HepG2 (cell line): ENCODE measurements around the gene LIF. TPM values are rescaled to one million over a fixed set of nuclear protein-coding genes. Genes with fewer than 3 reads are reported as not detected.
A peak's percentile ranks its signal among the peaks of the same experiment; 100 is the strongest.

ENCODE experiments used
- AGO2 ChIP-seq: fragments of 200-400 bp; formaldehyde crosslinking; optimal IDR thresholded peaks from 2 replicates; pipeline ENCODE3; 2017; ENCODE audit warnings: mild to moderate bottlenecking, low read depth, low read length, moderate library complexity
- AKAP8 ChIP-seq: sonication (generic); formaldehyde crosslinking; IDR thresholded peaks from 2 replicates; pipeline ENCODE4 v1.5.1; 2020; ENCODE audit warnings: mild to moderate bottlenecking, missing genetic modification reagents
- ATF7-NPFF ChIP-seq: sonication (generic); formaldehyde crosslinking; IDR thresholded peaks from 2 replicates; pipeline ENCODE4 v1.8.1; 2023; ENCODE audit warnings: mild to moderate bottlenecking, low read depth, missing genetic modification reagents, moderate library complexity
- BRCA1 ChIP-seq: sonication (generic); formaldehyde crosslinking; IDR thresholded peaks from 2 replicates; pipeline ENCODE4 v1.4.0; 2020; ENCODE audit warnings: missing genetic modification reagents
- CHD2 ChIP-seq: IDR thresholded peaks from 2 replicates; pipeline ENCODE4 v1.6.1; 2011; ENCODE audit warnings: low read depth, low read length, improper control_type of control experiment
- GATAD2A ChIP-seq: IDR thresholded peaks from 2 replicates; pipeline ENCODE4 v1.6.1; 2016
- LRRFIP1 ChIP-seq: sonication (generic); formaldehyde crosslinking; conservative IDR thresholded peaks from 2 replicates; pipeline ENCODE4 v1.4.0; 2020; ENCODE audit warnings: missing genetic modification reagents
- MAZ ChIP-seq, 2 experiments: sonication (generic) in 1 of 2; formaldehyde crosslinking in 1 of 2; IDR thresholded peaks; 2 replicates each; pipeline versions ENCODE4 v1.5.0 to v1.6.1; 2012 to 2020; ENCODE audit warnings: low read depth in 2 of 2, mild to moderate bottlenecking in 2 of 2, borderline replicate concordance in 1 of 2, improper control_type of control experiment in 1 of 2, low read length in 1 of 2, missing genetic modification reagents in 1 of 2, moderate library complexity in 1 of 2
- SOX13 ChIP-seq, 3 experiments: fragments of 450-650 bp in 1 of 3; sonication (generic) in 1 of 3; formaldehyde crosslinking in 1 of 3; IDR thresholded peaks in 2 of 3; conservative IDR thresholded peaks in 1 of 3; 2 replicates each; pipeline versions ENCODE4 v1.5.0 to v1.6.1; 2016 to 2020; ENCODE audit warnings: antibody characterized with exemption in 1 of 3, mild to moderate bottlenecking in 1 of 3, missing compliant biosample characterization in 1 of 3, missing genetic modification reagents in 1 of 3, moderate library complexity in 1 of 3
- SOX5 ChIP-seq: IDR thresholded peaks from 2 replicates; pipeline ENCODE4 v1.6.1; 2016; ENCODE audit warnings: borderline replicate concordance
- SRY ChIP-seq: sonication (generic); formaldehyde crosslinking; IDR thresholded peaks from 2 replicates; pipeline ENCODE4 v1.8.0; 2022; ENCODE audit warnings: mild to moderate bottlenecking, missing genetic modification reagents
- TBX2 ChIP-seq: sonication (generic); formaldehyde crosslinking; IDR thresholded peaks from 2 replicates; pipeline ENCODE4 v1.5.0; 2020; ENCODE audit warnings: missing genetic modification reagents, mild to moderate bottlenecking, borderline replicate concordance
- THAP11 ChIP-seq: IDR thresholded peaks from 2 replicates; pipeline ENCODE4 v1.6.1; 2016; ENCODE audit warnings: missing biosample characterization, missing genetic modification reagents
- ZFY ChIP-seq: sonication (generic); formaldehyde crosslinking; IDR thresholded peaks from 2 replicates; pipeline ENCODE4 v1.4.0; 2020; ENCODE audit warnings: missing genetic modification reagents
- ZNF235 ChIP-seq: sonication (generic); formaldehyde crosslinking; IDR thresholded peaks from 2 replicates; pipeline ENCODE4 v1.8.1; 2023; ENCODE audit warnings: mild to moderate bottlenecking, missing genetic modification reagents, borderline replicate concordance
- ZNF782 ChIP-seq: sonication (generic); formaldehyde crosslinking; IDR thresholded peaks from 2 replicates; pipeline ENCODE4 v1.4.0; 2020; ENCODE audit warnings: missing genetic modification reagents, mild to moderate bottlenecking, borderline replicate concordance
- polyA plus RNA-seq, 8 experiments: library from polyadenylated mRNA; depleted of rRNA in 3 of 8; stranded (reverse) in 7 of 8; unstranded in 1 of 8; fragments of >200 nt; fragmentation: Illumina TruSeq in 4 of 8; extraction: Trizol in 4 of 8; gene quantifications; 2 replicates each; pipeline versions ENCODE4 v1.2.1 to v1.2.3, GENCODE V29; 2011 to 2016; ENCODE audit warnings: low read depth in 4 of 8, missing spikeins in 1 of 8, mixed read lengths in 1 of 8; ENCODE audit not compliant: insufficient read depth in 1 of 8
- total RNA-seq, 5 experiments: library from RNA; depleted of rRNA; stranded (reverse); fragments of >200 nt; fragmentation: Illumina TruSeq; extraction: Trizol; gene quantifications; 2 replicates each; pipeline ENCODE4 v1.2.3, GENCODE V29; 2016; ENCODE audit warnings: low read depth in 1 of 5
- TF ChIP-seq, protein P1 (sequence below): sonication (generic); formaldehyde crosslinking; IDR thresholded peaks from 2 replicates; pipeline ENCODE4 v1.5.0; 2020; ENCODE audit warnings: mild to moderate bottlenecking, missing genetic modification reagents, moderate library complexity
- TF ChIP-seq, protein P2 (sequence below): sonication (generic); formaldehyde crosslinking; IDR thresholded peaks from 2 replicates; pipeline ENCODE4 v1.4.0; 2020; ENCODE audit warnings: missing genetic modification reagents, borderline replicate concordance
- TF ChIP-seq, protein P3 (sequence below): sonication (generic); formaldehyde crosslinking; IDR thresholded peaks from 2 replicates; pipeline ENCODE4 v1.4.0; 2020; ENCODE audit warnings: mild to moderate bottlenecking, low read depth, missing genetic modification reagents

LIF gene
- total and polyA plus RNA-seq, 2 of the 13 experiments (the other 11 are each of a cell fraction or from before 2014, with no cell fraction given): 3.6 to 8.5 TPM

- TF ChIP-seq CHD2 (no peak), AGO2 (no peak), THAP11 (CRISPR knock-in tag) (0 out of 2 replicates have a peak, but pooled peaks have one; percentile 26), ATF7-NPFF (no peak), ZFY (CRISPR knock-in tag) (0 out of 2 replicates have a peak, but pooled peaks have one; percentile 8), TBX2 (CRISPR knock-in tag) (0 out of 2 replicates have a peak, but pooled peaks have one; percentile 43), SRY (no peak), GATAD2A (CRISPR knock-in tag) (0 out of 2 replicates have a peak, but pooled peaks have one; percentile 22), ZNF782 (CRISPR knock-in tag) (no peak), SOX5 (CRISPR knock-in tag) (peak; percentile 70; the same call in 1 of the 2 replicates), ZNF235 (CRISPR knock-in tag) (no peak), AKAP8 (CRISPR knock-in tag) (no peak), SOX13 (IDR thresholded peaks at IDR 0.05) (no peak), SOX13 (CRISPR knock-in tag; conservative IDR thresholded peaks at IDR 0.05 in 1 of 2, IDR thresholded peaks at IDR 0.05 in 1 of 2) (peak in 1 of 2 experiments; percentile 79; a peak in 2 of 4 replicates), LRRFIP1 (no peak), MAZ (IDR thresholded peaks at IDR 0.05; ENCODE audit: borderline replicate concordance, low read depth, low read length) (no peak), MAZ (CRISPR knock-in tag; IDR thresholded peaks at IDR 0.05; ENCODE audit: low read depth) (peak; percentile 39; the same call in 1 of the 2 replicates), BRCA1 (CRISPR knock-in tag) (no peak)
- TF ChIP-seq, protein P1, sequence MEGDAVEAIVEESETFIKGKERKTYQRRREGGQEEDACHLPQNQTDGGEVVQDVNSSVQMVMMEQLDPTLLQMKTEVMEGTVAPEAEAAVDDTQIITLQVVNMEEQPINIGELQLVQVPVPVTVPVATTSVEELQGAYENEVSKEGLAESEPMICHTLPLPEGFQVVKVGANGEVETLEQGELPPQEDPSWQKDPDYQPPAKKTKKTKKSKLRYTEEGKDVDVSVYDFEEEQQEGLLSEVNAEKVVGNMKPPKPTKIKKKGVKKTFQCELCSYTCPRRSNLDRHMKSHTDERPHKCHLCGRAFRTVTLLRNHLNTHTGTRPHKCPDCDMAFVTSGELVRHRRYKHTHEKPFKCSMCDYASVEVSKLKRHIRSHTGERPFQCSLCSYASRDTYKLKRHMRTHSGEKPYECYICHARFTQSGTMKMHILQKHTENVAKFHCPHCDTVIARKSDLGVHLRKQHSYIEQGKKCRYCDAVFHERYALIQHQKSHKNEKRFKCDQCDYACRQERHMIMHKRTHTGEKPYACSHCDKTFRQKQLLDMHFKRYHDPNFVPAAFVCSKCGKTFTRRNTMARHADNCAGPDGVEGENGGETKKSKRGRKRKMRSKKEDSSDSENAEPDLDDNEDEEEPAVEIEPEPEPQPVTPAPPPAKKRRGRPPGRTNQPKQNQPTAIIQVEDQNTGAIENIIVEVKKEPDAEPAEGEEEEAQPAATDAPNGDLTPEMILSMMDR: 0 out of 2 replicates have a peak, but pooled peaks have one; percentile 11
- TF ChIP-seq, protein P2, sequence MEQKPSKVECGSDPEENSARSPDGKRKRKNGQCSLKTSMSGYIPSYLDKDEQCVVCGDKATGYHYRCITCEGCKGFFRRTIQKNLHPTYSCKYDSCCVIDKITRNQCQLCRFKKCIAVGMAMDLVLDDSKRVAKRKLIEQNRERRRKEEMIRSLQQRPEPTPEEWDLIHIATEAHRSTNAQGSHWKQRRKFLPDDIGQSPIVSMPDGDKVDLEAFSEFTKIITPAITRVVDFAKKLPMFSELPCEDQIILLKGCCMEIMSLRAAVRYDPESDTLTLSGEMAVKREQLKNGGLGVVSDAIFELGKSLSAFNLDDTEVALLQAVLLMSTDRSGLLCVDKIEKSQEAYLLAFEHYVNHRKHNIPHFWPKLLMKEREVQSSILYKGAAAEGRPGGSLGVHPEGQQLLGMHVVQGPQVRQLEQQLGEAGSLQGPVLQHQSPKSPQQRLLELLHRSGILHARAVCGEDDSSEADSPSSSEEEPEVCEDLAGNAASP: peak; percentile 29; the same call in 1 of the 2 replicates
- TF ChIP-seq, protein P3, sequence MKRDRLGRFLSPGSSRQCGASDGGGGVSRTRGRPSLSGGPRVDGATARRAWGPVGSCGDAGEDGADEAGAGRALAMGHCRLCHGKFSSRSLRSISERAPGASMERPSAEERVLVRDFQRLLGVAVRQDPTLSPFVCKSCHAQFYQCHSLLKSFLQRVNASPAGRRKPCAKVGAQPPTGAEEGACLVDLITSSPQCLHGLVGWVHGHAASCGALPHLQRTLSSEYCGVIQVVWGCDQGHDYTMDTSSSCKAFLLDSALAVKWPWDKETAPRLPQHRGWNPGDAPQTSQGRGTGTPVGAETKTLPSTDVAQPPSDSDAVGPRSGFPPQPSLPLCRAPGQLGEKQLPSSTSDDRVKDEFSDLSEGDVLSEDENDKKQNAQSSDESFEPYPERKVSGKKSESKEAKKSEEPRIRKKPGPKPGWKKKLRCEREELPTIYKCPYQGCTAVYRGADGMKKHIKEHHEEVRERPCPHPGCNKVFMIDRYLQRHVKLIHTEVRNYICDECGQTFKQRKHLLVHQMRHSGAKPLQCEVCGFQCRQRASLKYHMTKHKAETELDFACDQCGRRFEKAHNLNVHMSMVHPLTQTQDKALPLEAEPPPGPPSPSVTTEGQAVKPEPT (CRISPR knock-in tag): no peak
Measured at GRCh38 chr22:30291058-30291892, 44.7 kb upstream of the LIF start (continued).
